ENCODE measurements around the gene NLE1. TPM values are rescaled to one million over a fixed set of nuclear protein-coding genes. Genes with fewer than 3 reads are reported as not detected.

NLE1 gene
- total RNA-seq, 6 experiments from 2014 or later = 4.9 to 12.3 (median 5.9) TPM

GRCh38 chr17:35160354-35161201, 18.5 kb upstream of the NLE1 start:
- peak in 2 of 4 donors; percentile 21 to 35 for ATAC-seq
- H3K27ac ChIP-seq = no peak overlapping the region

GRCh38 chr17:35159940-35160339, 17.8 kb upstream of the NLE1 start:
- no peak for DNase-seq

More at GRCh38 chr17:35160354-35161201, 18.5 kb upstream of the NLE1 start:
- intact Hi-C loops (cut with DNase I) = no loop called here
- DNase-seq = peak in 1 of 3 donors; percentile 14
- H3K4me1 ChIP-seq = no peaks in the 10 kb centered on the region
- no peaks in the 10 kb centered on the region for H3K27me3 ChIP-seq
- H3K9me3 ChIP-seq = no peaks in the 10 kb centered on the region
- H3K36me3 ChIP-seq = no peaks in the 10 kb centered on the region
- WGBS (ENCODE audit: insufficient coverage, low coverage, low lambda C conversion rate, missing lambda C conversion rate) = 53% methylated on average over 10 of the region's 13 CpGs
- no peak overlapping the region for H3K4me3 ChIP-seq
- TF ChIP-seq POLR2A (IDR thresholded peaks at IDR 0.05) (no peak), CTCF (IDR thresholded peaks at IDR 0.05) (no peak)

GRCh38 chr17:35155246-35155645, 13.1 kb upstream of the NLE1 start:
- 75% methylated on average over 5 of the region's 7 CpGs for WGBS (ENCODE audit: insufficient coverage, low coverage, low lambda C conversion rate, missing lambda C conversion rate)
- Histone ChIP-seq H3K9me3 (no peaks in the 10 kb centered on the region), H3K4me1 (no peaks in the 10 kb centered on the region), H3K36me3 (no peaks in the 10 kb centered on the region), H3K27me3 (no peaks in the 10 kb centered on the region), H3K27ac (no peak overlapping the region), H3K4me3 (no peak overlapping the region)
- ATAC-seq = no peak
- intact Hi-C loops (cut with DNase I) = no loop called here
- DNase-seq = peak in 1 of 3 donors; percentile 14
- TF ChIP-seq POLR2A (IDR thresholded peaks at IDR 0.05) = no peak
- TF ChIP-seq CTCF (IDR thresholded peaks at IDR 0.05) = no peak

More at GRCh38 chr17:35159940-35160339, 17.8 kb upstream of the NLE1 start:
- 43% methylated on average over 2 of the region's 2 CpGs for WGBS (ENCODE audit: insufficient coverage, low coverage, low lambda C conversion rate, missing lambda C conversion rate)
- no peak overlapping the region for H3K4me3 ChIP-seq
- H3K27ac ChIP-seq = no peak overlapping the region
- no peaks in the 10 kb centered on the region for H3K36me3 ChIP-seq
- intact Hi-C loops (cut with DNase I) = no loop called here
- no peaks in the 10 kb centered on the region for H3K4me1 ChIP-seq
- no peak for TF ChIP-seq POLR2A (IDR thresholded peaks at IDR 0.05)
- no peak for ATAC-seq
- H3K9me3 ChIP-seq = no peaks in the 10 kb centered on the region
- no peaks in the 10 kb centered on the region for H3K27me3 ChIP-seq

GRCh38 chr17:35154196-35155165, 12.4 kb upstream of the NLE1 start:
- ATAC-seq (no peak), DNase-seq (peak in 1 of 3 donors; percentile 28)
- TF ChIP-seq CTCF (IDR thresholded peaks at IDR 0.05) = no peak
- no peak for TF ChIP-seq POLR2A (IDR thresholded peaks at IDR 0.05)
- intact Hi-C loops (cut with DNase I) = no loop called here
- Histone ChIP-seq H3K27me3 (no peaks in the 10 kb centered on the region), H3K27ac (no peak overlapping the region), H3K4me3 (no peak overlapping the region), H3K4me1 (no peaks in the 10 kb centered on the region), H3K36me3 (no peaks in the 10 kb centered on the region), H3K9me3 (no peaks in the 10 kb centered on the region)
- WGBS (ENCODE audit: insufficient coverage, low coverage, low lambda C conversion rate, missing lambda C conversion rate) = 67% methylated on average over 9 of the region's 13 CpGs

All from right lobe of liver (tissue), 6 donors.